ENCODE data around the gene NBEA.
"Not testable (repeated sequence)": the region's sequence is repeated elsewhere in the genome, so short reads cannot be mapped to it uniquely, and the experiment has no call there.

NBEA gene

GRCh38 chr13:35408285-35408684, 466.2 kb downstream of the NBEA start:
- H3K4me3 ChIP-seq (ENCODE audit: low read depth, low read length); POLR2A ChIA-PET; H3K36me3 ChIP-seq (ENCODE audit: control insufficient read depth in 2 of 2, insufficient read depth in 1 of 2, low read length in 2 of 2); CTCF ChIA-PET; H3K9me3 ChIP-seq (ENCODE audit: control insufficient read depth, insufficient read depth, low read depth, low read length); H3K27ac ChIP-seq (ENCODE audit: extremely low read depth, low read depth, low read length); H3K4me1 ChIP-seq (ENCODE audit: control insufficient read depth, insufficient read depth, low read length): not testable (repeated sequence)

GRCh38 chr13:35411059-35411744, 469.1 kb downstream of the NBEA start:
- CTCF ChIA-PET, result no interaction called here
- no peak overlapping the region for H3K4me3 ChIP-seq (ENCODE audit: low read depth, low read length)
- POLR2A ChIA-PET, result no interaction called here
- H3K4me1 ChIP-seq (ENCODE audit: control insufficient read depth, insufficient read depth, low read length), result no peaks in the 10 kb centered on the region
- TF ChIP-seq ZNF23 (tag by site-specific recombination; IDR thresholded peaks at IDR 0.05; ENCODE audit: borderline replicate concordance) (no peak), ZBTB7A (tag by site-specific recombination; IDR thresholded peaks at IDR 0.05; ENCODE audit: low read depth) (no peak), ATF2 (tag by site-specific recombination; IDR thresholded peaks at IDR 0.05; ENCODE audit: low read depth) (no peak), ZFHX2 (tag by site-specific recombination; conservative IDR thresholded peaks at IDR 0.05) (no peak), ZNF221 (tag by site-specific recombination; IDR thresholded peaks at IDR 0.05; ENCODE audit: borderline replicate concordance) (no peak), BCL6B (tag by site-specific recombination; IDR thresholded peaks at IDR 0.05) (no peak), SP3 (tag by site-specific recombination; IDR thresholded peaks at IDR 0.05) (no peak), ZNF112 (tag by site-specific recombination; IDR thresholded peaks at IDR 0.05) (no peak), ZNF335 (tag by site-specific recombination; conservative IDR thresholded peaks at IDR 0.05) (no peak)
- TF ChIP-seq, protein P1, sequence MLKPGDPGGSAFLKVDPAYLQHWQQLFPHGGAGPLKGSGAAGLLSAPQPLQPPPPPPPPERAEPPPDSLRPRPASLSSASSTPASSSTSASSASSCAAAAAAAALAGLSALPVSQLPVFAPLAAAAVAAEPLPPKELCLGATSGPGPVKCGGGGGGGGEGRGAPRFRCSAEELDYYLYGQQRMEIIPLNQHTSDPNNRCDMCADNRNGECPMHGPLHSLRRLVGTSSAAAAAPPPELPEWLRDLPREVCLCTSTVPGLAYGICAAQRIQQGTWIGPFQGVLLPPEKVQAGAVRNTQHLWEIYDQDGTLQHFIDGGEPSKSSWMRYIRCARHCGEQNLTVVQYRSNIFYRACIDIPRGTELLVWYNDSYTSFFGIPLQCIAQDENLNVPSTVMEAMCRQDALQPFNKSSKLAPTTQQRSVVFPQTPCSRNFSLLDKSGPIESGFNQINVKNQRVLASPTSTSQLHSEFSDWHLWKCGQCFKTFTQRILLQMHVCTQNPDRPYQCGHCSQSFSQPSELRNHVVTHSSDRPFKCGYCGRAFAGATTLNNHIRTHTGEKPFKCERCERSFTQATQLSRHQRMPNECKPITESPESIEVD (tag by site-specific recombination; IDR thresholded peaks at IDR 0.05), result no peak
- H3K27ac ChIP-seq (ENCODE audit: extremely low read depth, low read depth, low read length), result no peak overlapping the region
- H3K36me3 ChIP-seq (ENCODE audit: control insufficient read depth in 2 of 2, insufficient read depth in 1 of 2, low read length in 2 of 2), result no peaks in the 10 kb centered on the region
- H3K9me3 ChIP-seq (ENCODE audit: control insufficient read depth, insufficient read depth, low read depth, low read length), result no peaks in the 10 kb centered on the region

DNA sequence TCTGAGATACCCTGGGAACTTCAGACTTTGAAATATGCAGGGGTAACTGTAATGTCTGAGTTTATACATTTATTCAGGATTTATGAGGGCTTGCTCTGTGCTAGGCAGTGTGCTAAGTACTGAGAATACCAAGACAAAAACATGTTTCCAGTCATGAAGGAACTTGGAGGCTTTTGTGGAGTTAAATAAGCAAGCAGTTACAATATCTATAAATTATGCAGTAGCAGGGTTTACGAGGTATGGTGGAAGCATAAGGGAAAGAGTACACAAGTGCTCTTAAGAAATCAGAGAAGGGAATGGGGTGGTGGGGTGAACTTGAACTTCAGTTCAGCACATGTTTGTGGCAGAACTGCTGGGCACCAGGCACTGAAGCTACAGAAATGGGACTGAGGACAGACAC, 506.4 kb downstream of the NBEA start:
- no peak overlapping the region for H3K27ac ChIP-seq (ENCODE audit: extremely low read depth, low read depth, low read length)
- no peak overlapping the region for H3K4me3 ChIP-seq (ENCODE audit: low read depth, low read length)
- no peaks in the 10 kb centered on the region for H3K9me3 ChIP-seq (ENCODE audit: control insufficient read depth, insufficient read depth, low read depth, low read length)
- ChIA-PET POLR2A (no interaction called here), CTCF (no interaction called here)
- no peaks in the 10 kb centered on the region for H3K36me3 ChIP-seq (ENCODE audit: control insufficient read depth in 2 of 2, insufficient read depth in 1 of 2, low read length in 2 of 2)
- peaks cover 3% of the 10 kb centered on the region; the same call in 1 of the 2 replicates for H3K4me1 ChIP-seq (ENCODE audit: control insufficient read depth, insufficient read depth, low read length)
- TF ChIP-seq ZNF157 (tag by site-specific recombination; IDR thresholded peaks at IDR 0.05) (no peak), ZNF114 (tag by site-specific recombination; IDR thresholded peaks at IDR 0.05) (no peak), ZNF747 (tag by site-specific recombination; IDR thresholded peaks at IDR 0.05) (no peak), ZNF792 (tag by site-specific recombination; IDR thresholded peaks at IDR 0.05) (no peak), ZNF398 (tag by site-specific recombination; IDR thresholded peaks at IDR 0.05) (no peak), ZNF16 (tag by site-specific recombination; IDR thresholded peaks at IDR 0.05; ENCODE audit: low read depth) (no peak), PRDM1 (tag by site-specific recombination; IDR thresholded peaks at IDR 0.05) (no peak), BCL11B (tag by site-specific recombination; IDR thresholded peaks at IDR 0.05; ENCODE audit: low read depth) (no peak), ZNF76 (tag by site-specific recombination; IDR thresholded peaks at IDR 0.05; ENCODE audit: borderline replicate concordance, low read depth) (no peak), WT1 (tag by site-specific recombination; IDR thresholded peaks at IDR 0.05) (no peak), ZSCAN23 (tag by site-specific recombination; IDR thresholded peaks at IDR 0.05) (no peak), YY2 (tag by site-specific recombination; IDR thresholded peaks at IDR 0.05) (no peak), ZNF585B (tag by site-specific recombination; IDR thresholded peaks at IDR 0.05) (no peak), MYNN (tag by site-specific recombination; IDR thresholded peaks at IDR 0.05; ENCODE audit: borderline replicate concordance) (no peak), ZNF510 (tag by site-specific recombination; IDR thresholded peaks at IDR 0.05; ENCODE audit: insufficient replicate concordance) (no peak)
- TF ChIP-seq, protein P2, sequence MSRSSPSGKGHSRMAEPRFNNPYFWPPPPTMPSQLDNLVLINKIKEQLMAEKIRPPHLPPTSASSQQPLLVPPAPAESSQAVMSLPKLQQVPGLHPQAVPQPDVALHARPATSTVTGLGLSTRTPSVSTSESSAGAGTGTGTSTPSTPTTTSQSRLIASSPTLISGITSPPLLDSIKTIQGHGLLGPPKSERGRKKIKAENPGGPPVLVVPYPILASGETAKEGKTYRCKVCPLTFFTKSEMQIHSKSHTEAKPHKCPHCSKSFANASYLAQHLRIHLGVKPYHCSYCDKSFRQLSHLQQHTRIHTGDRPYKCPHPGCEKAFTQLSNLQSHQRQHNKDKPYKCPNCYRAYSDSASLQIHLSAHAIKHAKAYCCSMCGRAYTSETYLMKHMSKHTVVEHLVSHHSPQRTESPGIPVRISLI (tag by site-specific recombination; IDR thresholded peaks at IDR 0.05), result no peak
